Neutrophil (primary cell): ENCODE data around the gene FCHO2.

Experiments used
- H3K27ac ChIP-seq: fragments of 200-600 bp; sonication (generic); 2 replicates; pipeline ENCODE4 v1.5.1; 2016; ENCODE audit warnings: mild to moderate bottlenecking, moderate library complexity
- H3K27me3 ChIP-seq: fragments of 200-600 bp; sonication (generic); 2 replicates; pipeline ENCODE4 v1.6.0; 2016; ENCODE audit warnings: mild to moderate bottlenecking
- H3K36me3 ChIP-seq: fragments of 200-600 bp; sonication (generic); 2 replicates; pipeline ENCODE4 v1.5.1; 2017
- H3K4me1 ChIP-seq, 2 experiments: fragments of 200-600 bp in 1 of 2; sonication (generic) in 1 of 2; 1 replicate in 1 of 2; 2 replicates in 1 of 2; pipeline versions ENCODE4 v1.5.1 to v1.6.1; 2013 to 2016; ENCODE audit warnings: low read depth in 1 of 2, low read length in 1 of 2, mild to moderate bottlenecking in 1 of 2, moderate library complexity in 1 of 2; ENCODE audit not compliant: control insufficient read depth in 1 of 2, insufficient read depth in 1 of 2
- H3K4me3 ChIP-seq, 2 experiments: fragments of 200-600 bp in 1 of 2; sonication (generic) in 1 of 2; 1 replicate in 1 of 2; 2 replicates in 1 of 2; pipeline ENCODE4 v1.5.1; 2013 to 2016; ENCODE audit warnings: low read depth in 1 of 2, low read length in 1 of 2, mild to moderate bottlenecking in 1 of 2, moderate library complexity in 1 of 2
- H3K9me3 ChIP-seq: fragments of 200-600 bp; sonication (generic); 2 replicates; pipeline ENCODE4 v1.5.1; 2016
- TF ChIP-seq, protein P1 (sequence below): fragments of 200-600 bp; sonication (generic); IDR thresholded peaks from 2 replicates; pipeline ENCODE4 v1.5.1; 2016; ENCODE audit warnings: antibody characterized with exemption

FCHO2 gene

GRCh38 chr5:73039082-73039481 is 83.2 kb downstream of the FCHO2 start:
- Histone ChIP-seq H3K36me3 (peaks cover 34% of the 10 kb centered on the region), H3K4me3 (no peak overlapping the region), H3K4me1 (no peaks in the 10 kb centered on the region), H3K27me3 (no peaks in the 10 kb centered on the region), H3K27ac (no peak overlapping the region), H3K9me3 (no peaks in the 10 kb centered on the region)
- TF ChIP-seq, protein P1, sequence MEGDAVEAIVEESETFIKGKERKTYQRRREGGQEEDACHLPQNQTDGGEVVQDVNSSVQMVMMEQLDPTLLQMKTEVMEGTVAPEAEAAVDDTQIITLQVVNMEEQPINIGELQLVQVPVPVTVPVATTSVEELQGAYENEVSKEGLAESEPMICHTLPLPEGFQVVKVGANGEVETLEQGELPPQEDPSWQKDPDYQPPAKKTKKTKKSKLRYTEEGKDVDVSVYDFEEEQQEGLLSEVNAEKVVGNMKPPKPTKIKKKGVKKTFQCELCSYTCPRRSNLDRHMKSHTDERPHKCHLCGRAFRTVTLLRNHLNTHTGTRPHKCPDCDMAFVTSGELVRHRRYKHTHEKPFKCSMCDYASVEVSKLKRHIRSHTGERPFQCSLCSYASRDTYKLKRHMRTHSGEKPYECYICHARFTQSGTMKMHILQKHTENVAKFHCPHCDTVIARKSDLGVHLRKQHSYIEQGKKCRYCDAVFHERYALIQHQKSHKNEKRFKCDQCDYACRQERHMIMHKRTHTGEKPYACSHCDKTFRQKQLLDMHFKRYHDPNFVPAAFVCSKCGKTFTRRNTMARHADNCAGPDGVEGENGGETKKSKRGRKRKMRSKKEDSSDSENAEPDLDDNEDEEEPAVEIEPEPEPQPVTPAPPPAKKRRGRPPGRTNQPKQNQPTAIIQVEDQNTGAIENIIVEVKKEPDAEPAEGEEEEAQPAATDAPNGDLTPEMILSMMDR: no peak

- Histone ChIP-seq H3K4me1 (no peaks in the 10 kb centered on the region), H3K4me3 (no peak overlapping the region), H3K36me3 (peaks cover 14% of the 10 kb centered on the region), H3K27ac (no peak overlapping the region), H3K27me3 (no peaks in the 10 kb centered on the region), H3K9me3 (no peaks in the 10 kb centered on the region)
- TF ChIP-seq, protein P1: no peak
These were observed 87.2 kb downstream of the FCHO2 start for GRCh38 chr5:73042993-73043392.

- Histone ChIP-seq H3K4me3 (no peak overlapping the region), H3K9me3 (no peaks in the 10 kb centered on the region), H3K36me3 (peaks cover 3% of the 10 kb centered on the region), H3K27ac (no peak overlapping the region), H3K4me1 (no peaks in the 10 kb centered on the region), H3K27me3 (no peaks in the 10 kb centered on the region)
- TF ChIP-seq, protein P1: no peak
These were observed 88.7 kb downstream of the FCHO2 start for GRCh38 chr5:73044546-73044945.

DNA sequence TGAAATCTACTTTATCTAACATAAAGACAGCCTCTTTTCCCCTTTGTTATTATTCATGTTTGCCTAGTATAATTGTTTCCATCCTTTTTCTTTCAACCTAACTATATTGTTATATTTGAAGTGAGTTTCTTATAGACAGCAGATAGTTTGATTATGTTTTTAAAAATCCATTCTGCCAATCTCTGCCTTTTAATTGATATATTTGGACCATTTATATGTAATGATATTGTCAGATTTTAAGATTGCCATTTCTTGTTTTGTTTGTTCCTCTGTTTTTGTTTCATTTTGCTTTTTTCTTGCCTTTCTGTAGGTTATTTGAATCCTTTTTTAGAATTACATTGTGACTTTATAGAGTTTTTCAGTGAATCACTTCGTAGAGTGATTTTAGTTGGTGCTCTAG is 89.8 kb downstream of the FCHO2 start:
- Histone ChIP-seq H3K9me3 (no peaks in the 10 kb centered on the region), H3K27me3 (no peaks in the 10 kb centered on the region), H3K4me1 (no peaks in the 10 kb centered on the region), H3K4me3 (no peak overlapping the region), H3K36me3 (peaks cover 7% of the 10 kb centered on the region), H3K27ac (no peak overlapping the region)
- TF ChIP-seq, protein P1: no peak

DNA sequence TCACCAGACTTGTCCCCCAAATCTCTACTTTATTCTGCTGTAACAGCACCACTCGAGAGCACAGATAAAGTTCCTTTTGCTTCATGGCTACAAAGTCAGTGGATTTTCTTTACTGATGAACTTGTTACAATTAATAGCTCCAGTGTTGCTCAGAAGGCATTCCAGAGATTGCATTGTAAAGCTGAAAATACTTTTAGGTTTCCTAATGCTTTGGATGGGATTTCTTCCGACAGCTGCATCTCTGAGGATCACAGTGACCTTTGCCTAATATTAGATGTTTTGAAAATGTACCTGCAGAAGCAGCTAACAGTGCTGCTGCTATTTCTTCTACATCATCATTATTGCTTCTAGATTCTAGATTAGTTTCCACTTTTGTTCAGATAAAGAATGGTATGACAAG is 105.8 kb downstream of the FCHO2 start:
- H3K4me1 ChIP-seq: no peaks in the 10 kb centered on the region
- TF ChIP-seq, protein P1: no peak
- H3K4me3 ChIP-seq: no peak overlapping the region
- H3K27me3 ChIP-seq: no peaks in the 10 kb centered on the region
- peaks cover 13% of the 10 kb centered on the region for H3K36me3 ChIP-seq
- no peak overlapping the region for H3K27ac ChIP-seq
- no peaks in the 10 kb centered on the region for H3K9me3 ChIP-seq

- TF ChIP-seq, protein P1: no peak
- Histone ChIP-seq H3K4me3 (no peak overlapping the region), H3K27me3 (no peaks in the 10 kb centered on the region), H3K4me1 (no peaks in the 10 kb centered on the region), H3K9me3 (no peaks in the 10 kb centered on the region), H3K27ac (no peak overlapping the region), H3K36me3 (peaks cover 44% of the 10 kb centered on the region)
These were observed 110.6 kb downstream of the FCHO2 start for GRCh38 chr5:73066466-73066865.
